Fibroblast of pulmonary artery (primary cell): ENCODE measurements around the gene DIRAS3.
"Not testable (repeated sequence)": the region's sequence is repeated elsewhere in the genome, so short reads cannot be mapped to it uniquely, and the experiment has no call there.

Source experiments
- DNase-seq: peaks from one replicate; pipeline ENCODE4 v3.0.0-alpha.2; 2010; ENCODE audit warnings: low read depth
- H3K4me3 ChIP-seq: replicated peaks from 2 replicates; pipeline ENCODE4 v1.5.1; 2011; ENCODE audit warnings: low read depth, mild to moderate bottlenecking, control low read depth, low read length, moderate library complexity
- TF ChIP-seq, protein P1 (sequence below): IDR thresholded peaks from 2 replicates; pipeline ENCODE4 v1.5.1; 2011; ENCODE audit warnings: mild to moderate bottlenecking, control low read depth, low read length, inconsistent platforms; ENCODE audit errors: missing control alignments

DIRAS3 gene

DNA sequence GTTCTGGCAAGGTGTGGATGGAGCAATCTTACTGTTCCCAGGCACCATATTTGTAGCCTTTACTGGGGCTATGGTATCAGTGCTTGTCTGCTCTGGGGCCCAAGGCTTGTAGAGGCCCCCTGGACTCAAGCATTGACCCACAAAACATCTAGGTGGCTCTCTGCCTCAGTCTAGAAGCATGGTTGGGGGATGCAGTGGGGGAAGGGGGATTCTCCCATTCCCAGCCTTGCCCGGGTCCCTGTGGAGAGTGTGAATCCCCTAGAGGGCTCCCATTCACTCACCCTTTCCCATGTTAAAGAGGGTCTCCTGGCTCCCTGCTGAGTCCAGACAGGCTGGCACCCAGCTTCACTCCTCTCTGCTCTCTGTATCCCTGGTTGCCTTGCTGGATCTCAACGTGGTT is 28.2 kb upstream of the DIRAS3 start:
- TF ChIP-seq, protein P1, sequence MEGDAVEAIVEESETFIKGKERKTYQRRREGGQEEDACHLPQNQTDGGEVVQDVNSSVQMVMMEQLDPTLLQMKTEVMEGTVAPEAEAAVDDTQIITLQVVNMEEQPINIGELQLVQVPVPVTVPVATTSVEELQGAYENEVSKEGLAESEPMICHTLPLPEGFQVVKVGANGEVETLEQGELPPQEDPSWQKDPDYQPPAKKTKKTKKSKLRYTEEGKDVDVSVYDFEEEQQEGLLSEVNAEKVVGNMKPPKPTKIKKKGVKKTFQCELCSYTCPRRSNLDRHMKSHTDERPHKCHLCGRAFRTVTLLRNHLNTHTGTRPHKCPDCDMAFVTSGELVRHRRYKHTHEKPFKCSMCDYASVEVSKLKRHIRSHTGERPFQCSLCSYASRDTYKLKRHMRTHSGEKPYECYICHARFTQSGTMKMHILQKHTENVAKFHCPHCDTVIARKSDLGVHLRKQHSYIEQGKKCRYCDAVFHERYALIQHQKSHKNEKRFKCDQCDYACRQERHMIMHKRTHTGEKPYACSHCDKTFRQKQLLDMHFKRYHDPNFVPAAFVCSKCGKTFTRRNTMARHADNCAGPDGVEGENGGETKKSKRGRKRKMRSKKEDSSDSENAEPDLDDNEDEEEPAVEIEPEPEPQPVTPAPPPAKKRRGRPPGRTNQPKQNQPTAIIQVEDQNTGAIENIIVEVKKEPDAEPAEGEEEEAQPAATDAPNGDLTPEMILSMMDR, result no peak
- H3K4me3 ChIP-seq, result no peak overlapping the region
- no peak for DNase-seq

DNA sequence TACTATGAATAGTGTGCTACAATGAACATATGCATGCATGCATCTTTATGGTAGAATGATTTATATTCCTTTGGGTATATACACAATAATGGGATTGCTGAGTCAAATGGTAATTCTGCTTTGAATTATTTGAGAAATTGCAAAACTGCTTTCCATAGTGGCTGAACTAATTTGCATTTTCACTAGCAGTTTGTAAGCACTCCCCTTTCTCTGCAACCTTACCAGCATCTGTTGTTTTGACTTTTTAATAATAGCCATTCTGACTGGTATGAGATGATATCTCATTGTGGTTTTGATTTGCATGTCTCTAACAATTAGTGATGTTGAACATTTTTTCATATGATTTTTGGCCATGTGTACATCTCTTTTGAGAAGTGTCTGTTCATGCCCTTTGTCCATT is 24.0 kb upstream of the DIRAS3 start:
- H3K4me3 ChIP-seq, result no peak overlapping the region
- TF ChIP-seq, protein P1, result no peak
- DNase-seq, result no peak

DNA sequence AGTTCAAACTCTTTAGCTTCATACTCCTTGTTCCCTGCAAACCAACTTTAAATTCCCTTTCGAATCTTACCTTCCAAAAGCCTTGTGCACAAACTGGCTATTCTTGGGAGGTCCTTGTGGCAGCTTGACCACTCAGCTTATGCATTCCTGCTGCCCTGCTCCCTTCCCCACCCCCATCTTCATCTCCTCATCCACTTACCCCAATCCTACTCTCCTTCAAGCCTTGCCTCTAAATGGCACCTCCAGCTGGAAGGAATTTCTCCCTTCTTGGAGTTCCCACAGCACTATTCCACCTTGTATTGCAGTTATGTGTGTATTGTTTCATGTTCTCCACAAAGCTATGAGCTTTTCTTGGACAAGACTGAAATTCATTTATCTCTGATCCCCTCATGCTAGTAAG is 15.3 kb upstream of the DIRAS3 start:
- no peak for DNase-seq
- H3K4me3 ChIP-seq, result no peak overlapping the region
- TF ChIP-seq, protein P1, result no peak

DNA sequence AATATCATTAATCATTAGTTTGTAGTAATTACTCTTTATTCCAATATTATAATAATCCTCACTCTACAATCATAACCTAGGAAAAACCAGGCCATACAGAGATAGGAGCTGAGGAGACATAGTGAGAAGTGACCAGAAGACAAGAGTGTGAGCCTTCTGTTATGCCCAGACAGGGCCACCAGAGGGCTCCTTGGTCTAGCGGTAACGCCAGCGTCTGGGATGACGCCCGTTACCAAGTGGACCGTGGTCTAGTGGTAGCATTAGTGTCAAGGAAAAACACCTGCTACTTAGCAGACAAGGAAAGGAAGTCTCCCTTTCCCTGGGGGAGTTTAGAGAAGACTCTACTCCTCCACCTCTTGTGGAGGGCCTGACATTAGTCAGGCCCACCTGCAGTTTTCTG is 7.6 kb upstream of the DIRAS3 start:
- not testable (repeated sequence) for H3K4me3 ChIP-seq, DNase-seq

DNA sequence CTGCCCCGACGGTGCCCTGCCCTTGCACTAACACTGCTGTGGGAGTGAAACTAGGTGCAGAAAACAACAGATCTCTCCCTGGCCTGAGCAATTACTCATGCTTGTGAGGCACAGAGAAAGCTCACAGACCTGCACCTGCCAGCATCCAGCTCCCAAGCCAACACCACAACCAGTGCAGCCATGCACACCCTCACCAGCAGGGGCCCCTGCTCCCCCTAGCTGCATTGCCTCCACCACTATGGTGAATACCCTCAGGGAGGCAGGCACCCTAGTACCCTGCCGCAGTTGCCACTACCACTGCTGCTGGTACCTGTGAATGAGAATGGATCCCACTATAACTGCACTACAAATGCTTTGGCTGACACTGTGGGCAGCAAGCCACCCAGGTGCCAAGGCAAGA is 7.1 kb upstream of the DIRAS3 start:
- no peak overlapping the region for H3K4me3 ChIP-seq
- TF ChIP-seq, protein P1, result no peak
- no peak for DNase-seq

DNA sequence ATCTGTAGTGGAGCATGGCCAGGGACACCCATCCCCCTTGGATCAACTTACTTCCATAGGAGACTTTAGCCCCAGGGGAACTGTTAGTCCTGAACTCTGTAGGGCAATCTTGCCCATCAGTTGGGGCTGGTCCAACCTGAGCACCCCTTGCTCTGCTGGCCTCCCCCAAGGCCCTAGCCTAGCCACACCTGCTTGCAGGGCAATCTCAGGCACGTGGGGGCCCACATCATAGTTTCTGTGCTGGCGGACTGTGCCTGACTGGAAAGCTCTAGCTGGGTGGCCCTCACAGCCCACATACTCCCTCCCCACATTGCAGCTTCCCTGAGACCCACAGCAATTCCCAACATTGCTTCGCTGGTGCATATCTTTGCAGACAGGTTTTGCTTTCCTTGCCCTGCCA is 6.6 kb upstream of the DIRAS3 start:
- TF ChIP-seq, protein P1, result no peak
- H3K4me3 ChIP-seq, result no peak overlapping the region
- DNase-seq, result no peak

DNA sequence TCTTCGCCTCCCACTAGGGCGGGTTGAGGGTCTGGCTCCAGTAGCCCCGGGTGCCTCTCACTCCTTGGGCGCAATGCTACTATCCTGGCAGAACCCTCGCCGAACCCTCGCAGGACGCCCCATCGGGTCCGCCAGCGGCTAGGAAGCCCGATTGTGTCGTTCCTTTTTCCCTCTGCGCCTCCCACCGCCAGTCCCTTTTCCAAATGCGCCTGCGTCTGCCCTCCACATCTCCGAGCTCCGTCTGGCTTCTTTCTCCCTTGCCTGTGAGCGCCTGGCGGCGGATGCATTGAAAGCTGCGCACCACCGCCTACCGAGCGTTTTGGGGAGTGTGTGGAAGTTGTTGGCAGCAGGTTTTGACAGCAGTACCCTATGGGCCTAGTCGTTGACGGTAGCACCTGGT is 1.0 kb upstream of the DIRAS3 start:
- DNase-seq, result peak; percentile 80
- H3K4me3 ChIP-seq, result peak overlapping the region; percentile 62
- TF ChIP-seq, protein P1, result peak; percentile 68

DNA sequence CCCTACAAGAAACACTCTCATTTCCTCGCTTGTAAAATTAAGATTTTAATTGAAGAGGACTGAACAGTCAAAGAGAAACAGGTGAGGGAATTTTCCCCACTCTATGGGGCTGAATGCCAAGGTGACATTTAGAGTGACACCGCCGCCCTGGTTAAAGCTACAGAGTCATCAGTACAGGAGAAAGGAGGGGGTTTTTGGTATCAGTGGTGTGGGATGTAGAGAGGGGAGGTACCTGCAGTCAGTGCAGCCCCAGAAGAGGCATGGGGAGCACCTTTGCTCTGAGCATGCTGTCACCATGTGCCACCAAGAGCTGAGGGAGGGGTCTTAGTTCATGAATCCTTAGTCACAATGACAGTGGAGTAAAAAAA is 2.8 kb downstream of the DIRAS3 start:
- TF ChIP-seq, protein P1, result no peak
- H3K4me3 ChIP-seq, result no peak overlapping the region
- no peak for DNase-seq
